GM18526 (cell line): ENCODE results near the gene ATF7.

Source experiments
- POLR2A ChIP-seq: IDR thresholded peaks from 3 replicates; pipeline ENCODE4 v1.6.1; 2011; ENCODE audit not compliant: insufficient read length; ENCODE audit errors: extremely low read depth

ATF7 gene

DNA sequence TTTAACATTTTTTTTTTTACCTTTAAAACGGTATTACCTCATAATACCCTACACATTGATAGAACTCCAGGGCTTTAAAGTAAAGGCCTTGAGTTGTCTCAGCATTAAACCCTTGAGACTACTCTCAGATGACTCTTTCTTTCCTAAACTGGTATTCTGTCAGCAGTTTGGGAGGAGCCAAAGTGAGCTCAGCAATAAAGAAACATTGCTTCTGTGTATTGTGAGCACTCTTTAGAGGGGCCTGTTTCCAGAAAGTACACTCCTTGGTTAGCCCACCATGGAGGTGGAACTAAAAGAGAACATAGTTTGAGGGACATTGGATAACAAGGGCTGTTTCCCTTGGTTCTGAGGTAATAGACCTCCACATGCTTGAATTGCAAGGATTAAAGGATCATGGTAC lies 147.3 kb downstream of the ATF7 start:
- no peak for TF ChIP-seq POLR2A

DNA sequence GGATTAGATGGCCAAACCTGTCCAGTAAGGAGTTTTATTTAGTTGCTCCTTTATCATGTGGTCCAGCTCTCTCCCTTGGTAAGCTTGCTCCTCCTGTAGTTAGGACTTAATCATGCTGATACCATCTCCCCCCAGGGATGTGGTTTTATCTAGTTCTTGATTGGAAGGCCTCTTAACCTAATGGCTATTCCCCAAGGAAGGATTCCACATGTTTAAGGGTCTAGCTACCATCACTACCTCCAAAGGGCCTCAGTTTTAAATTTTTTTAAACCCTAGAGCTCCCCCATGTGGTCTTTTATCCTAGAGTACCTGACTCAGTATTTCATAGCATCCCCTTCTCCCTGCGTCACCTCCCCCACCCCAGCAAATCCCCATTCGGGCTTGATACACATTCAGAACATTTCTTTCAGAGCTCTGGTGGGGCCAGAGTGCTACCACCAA lies 149.4 kb downstream of the ATF7 start:
- TF ChIP-seq POLR2A: no peak

DNA sequence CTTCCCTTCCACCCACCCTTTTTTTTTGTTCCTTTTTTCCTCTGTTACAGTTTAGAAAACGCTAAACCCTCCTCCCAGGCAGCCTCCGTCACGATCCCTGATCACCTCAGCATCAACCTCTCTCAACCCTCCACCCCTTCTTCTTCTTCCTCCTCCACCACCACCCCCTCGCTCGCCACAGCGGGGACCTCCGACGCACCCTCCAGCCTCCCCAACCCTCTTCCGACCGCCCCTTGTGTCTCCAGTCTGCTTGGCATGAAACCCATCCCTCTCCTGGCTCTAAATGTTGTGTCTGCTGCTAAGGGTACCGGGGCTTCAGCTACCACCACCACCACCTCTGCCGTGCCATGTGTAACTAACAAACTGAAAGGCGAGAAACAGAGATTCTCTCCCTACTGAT lies 151.4 kb downstream of the ATF7 start:
- TF ChIP-seq POLR2A: no peak

DNA sequence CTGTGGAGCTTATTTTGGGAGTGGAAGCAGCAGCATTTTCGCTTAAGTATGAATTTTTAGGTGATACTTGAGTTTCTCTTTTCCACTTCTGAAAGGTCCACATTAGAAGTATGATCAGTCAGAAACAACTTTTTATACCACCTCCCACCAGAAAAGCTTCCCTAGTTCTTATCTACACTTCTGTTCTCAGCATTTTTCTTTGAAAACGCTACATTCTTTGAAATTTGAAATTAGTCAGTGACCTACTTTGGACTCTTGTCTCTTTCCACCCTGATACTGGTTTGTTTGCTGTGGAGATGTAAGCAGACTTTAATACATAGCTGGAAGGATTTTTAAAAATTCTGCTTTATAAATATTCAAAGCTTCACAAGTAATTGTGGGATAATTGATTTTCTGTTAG lies 152.1 kb downstream of the ATF7 start:
- TF ChIP-seq POLR2A: no peak

DNA sequence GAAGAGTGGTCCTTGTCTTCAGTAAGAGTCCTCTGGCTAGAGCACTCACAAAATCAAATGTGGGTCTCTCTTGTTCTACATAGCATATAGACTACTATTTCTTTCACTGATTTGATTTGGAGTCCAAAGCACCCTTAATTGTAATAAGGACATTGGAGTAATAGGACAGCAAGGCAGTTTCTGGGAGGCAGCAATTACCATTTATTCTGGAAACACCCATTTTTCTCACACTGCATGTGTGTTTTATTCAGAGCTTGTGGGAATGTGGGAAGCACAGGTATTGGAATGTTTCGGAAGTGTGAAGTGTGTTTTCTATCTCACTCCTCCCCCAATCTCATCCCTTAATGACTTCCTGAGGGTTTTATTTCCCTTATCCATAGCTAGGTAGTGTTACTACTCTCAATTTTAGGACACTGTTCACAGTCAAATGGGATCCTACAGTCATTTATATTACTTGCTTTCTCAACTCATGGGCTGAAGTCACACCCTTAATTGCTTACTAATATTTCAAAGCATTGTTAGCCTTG lies 154.1 kb downstream of the ATF7 start:
- TF ChIP-seq POLR2A: no peak

DNA sequence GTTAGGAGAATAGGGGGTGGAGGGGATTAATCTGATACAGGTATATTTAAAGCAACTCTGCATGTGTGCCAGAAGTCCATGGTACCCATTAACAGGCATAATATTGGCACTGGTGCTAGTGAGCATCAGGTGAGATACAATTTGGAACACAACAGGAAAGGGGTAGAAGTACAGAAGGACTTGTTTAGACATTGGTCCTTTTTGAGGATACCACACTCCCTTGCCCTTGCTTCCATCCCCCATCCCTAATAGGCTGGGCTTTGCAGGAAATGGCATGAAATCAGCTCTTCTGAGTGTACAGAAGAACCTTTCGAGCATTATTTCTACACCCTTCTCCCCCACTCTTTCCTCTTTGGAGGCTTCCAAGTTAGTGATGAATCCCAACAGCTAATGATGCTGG lies 157.9 kb downstream of the ATF7 start:
- TF ChIP-seq POLR2A: no peak

DNA sequence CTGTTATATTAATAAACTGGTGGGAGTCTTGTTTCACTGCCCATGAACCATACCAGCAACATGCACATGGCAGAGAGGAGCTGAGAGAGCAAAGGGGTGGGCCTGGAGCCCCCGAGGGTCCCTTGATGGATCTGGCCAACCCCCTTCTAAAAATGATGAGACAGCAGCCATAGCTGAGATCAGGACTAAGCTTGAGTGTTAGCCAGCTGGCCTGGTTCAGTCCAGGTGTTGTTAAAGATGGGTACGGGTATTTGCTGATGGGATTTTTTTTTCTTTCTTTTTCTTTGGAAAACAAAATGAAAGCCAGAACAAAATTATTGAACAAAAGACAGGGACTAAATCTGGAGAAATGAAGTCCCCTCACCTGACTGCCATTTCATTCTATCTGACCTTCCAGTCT lies 158.3 kb downstream of the ATF7 start:
- no peak for TF ChIP-seq POLR2A

DNA sequence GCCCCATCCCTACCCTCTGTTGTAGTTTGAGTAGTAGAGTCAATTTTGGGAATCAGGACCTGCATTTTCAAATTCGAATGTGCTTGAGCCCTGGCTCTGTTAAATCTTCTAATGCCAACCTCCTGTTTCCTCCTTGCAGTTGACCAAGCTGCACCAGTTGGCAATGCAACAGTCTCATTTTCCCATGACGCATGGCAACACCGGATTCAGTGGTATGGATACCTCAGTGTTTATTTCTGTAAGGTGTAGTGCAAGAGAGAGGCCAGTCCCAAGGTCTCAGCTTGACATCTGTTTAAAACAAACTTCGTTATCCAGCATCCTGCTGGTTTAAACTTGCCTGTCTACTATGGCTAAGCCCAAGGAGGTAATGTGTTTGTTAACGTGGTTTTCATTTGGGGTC lies 159.1 kb downstream of the ATF7 start:
- no peak for TF ChIP-seq POLR2A

DNA sequence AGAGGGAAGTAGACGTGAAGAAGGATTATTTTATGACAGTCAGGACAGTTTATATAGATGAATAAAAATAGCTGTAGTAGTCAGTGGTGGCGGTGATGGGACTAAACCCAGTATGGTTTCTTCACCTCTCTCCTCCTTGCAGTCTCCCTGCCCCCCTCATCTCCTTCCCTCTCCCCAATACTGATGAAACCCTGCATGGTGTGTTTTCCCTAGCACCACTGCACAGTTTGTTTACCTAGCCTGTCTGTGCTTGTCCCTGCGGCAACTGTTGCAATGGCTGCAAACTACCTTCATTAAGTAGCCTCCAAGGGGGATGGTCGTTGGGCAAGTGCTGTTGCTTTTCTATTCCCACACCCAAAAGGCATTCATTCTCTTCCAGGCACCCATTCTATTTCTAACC lies 159.5 kb downstream of the ATF7 start:
- TF ChIP-seq POLR2A: no peak

DNA sequence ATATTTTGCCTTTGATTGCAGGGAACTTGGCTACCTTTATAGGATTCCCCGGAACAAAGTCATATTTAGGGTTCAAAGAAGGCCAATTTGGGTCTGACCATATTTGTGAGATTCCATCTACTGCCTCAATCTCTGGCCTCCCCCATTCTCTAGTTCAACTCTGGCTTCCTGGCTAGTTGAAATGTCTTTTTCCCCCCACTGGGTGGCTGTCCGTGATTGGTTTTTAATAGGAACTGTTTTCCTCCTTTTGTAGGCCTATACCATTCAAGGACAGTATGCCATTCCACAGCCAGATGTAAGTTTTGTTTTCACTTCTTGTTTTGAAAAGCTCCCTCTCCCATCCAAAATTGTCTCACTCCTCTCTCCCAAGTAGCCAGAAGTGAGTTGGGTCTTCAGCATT lies 160.5 kb downstream of the ATF7 start:
- no peak for TF ChIP-seq POLR2A

DNA sequence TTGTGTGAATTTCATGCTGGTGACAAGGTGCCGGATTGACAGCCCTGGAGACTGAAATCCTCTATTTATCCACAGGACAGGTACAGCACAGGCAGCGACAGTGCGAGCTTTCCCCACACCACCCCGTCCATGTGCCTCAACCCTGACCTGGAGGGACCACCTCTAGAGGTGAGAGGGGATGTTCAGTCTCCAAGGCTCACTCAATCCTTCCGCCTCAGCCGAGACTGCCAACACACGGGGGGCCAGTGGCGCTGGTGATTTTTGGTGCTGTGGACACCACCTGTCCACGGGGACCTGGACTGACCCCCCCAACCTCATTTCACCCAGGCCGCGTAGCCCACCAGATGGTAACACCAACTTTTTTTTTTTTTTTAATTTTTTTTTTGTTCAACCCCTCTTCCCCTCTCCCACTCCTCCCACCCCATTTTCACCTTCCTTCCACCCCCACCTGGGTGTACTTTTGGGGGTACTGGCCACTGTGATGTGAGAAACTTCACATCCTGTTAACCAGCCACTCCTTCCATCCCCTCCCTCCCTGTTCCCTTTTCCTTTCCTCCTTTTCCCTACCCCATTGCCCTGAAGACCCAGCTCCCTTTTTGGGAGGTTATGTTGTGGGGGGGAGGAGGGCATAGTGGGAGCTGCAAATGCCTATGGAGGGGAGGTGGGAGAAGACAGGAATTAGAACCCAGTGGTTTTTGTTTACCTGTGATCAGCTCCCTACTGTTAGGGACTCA lies 161.3 kb downstream of the ATF7 start:
- no peak for TF ChIP-seq POLR2A

DNA sequence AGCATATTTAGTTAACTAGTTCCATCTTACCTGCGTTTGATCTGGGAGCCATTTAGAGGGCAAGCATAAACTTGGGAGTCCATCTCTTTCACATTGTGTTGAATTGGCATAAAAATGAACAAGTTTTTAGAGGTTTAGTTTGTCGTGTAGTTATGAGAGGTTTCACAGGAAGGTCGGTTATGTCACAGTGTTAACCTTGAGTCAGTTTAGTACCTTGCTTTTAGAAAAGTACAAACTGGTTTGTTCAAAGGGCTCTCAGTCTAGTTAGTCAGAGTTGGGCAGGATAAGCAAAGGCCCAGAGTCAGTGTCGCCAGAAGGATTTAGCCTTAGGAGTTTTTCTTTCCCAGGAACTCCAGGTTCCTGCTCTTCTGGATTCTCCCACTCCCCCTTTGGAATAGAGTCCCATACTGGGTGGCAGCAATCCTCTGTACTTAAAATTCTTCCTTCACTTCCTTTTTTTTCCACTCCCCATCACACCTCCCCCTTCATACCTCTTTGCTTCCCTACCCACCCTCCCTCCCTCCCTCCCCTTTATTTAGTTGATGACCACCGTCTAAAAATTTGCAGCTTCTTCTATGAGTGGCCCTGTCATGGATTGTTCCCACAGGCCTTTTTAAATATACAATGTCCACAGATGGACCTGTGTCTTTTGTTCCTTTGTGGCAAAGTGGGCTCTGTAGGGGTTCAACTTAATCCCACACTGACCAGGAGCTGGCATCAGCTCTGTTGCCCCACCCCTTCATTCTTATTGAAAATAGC lies 162.2 kb downstream of the ATF7 start:
- TF ChIP-seq POLR2A: no peak

DNA sequence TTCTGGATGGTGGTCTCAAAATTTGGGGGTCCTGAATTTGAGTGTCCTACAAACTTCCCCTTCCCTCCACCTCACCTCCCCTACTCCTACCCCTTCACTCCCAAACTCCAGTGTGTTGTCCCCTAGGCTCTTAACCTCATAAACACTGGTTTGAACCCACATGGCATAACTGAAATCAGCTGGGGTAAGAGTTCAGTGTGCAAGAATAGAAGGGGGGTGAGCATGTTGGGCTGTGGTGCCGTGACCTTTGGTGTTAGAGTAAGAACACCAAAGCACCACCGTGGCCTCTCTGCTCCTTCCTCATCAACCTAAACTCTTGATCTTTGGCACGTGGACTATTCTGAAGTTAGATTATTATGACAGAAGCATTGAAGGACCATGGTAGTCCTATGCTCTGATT lies 163.2 kb downstream of the ATF7 start:
- no peak for TF ChIP-seq POLR2A

DNA sequence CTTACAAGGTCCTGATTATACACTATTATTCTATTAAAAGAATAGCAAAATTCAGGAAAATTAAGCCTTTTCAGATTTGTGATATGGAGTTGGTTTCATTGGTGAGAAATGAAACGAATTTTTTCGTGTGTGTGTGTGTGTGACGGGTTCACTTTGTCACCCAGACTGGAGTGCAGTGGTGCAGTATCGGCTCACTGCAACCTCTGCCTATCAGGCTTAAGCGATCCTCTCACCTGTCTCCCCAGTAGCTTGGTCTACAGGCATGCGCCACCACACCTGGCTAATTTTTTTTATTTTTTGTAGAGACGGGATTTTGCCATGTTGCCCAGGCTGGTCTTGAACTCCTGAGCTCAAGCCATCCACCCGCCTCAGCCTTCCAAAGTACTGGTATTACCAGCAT lies 164.6 kb downstream of the ATF7 start:
- no peak for TF ChIP-seq POLR2A

DNA sequence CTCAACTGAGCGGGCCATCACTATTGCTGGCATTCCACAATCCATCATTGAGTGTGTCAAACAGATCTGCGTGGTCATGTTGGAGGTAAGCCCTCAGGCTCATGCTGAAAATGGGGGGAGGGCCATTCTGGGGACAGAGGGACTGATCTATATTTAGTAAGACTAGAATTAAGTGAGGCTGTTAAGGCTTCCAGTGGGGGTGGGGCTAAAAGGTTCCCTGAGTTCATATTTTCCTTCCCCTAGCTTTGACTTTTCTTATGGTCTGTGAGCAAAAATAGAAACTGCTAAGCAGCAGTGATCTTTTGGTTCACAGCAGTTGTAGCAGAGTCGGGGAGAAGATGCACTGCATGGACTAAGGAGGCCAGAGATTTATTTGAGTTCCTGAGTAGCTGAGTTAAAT lies 165.1 kb downstream of the ATF7 start:
- no peak for TF ChIP-seq POLR2A

DNA sequence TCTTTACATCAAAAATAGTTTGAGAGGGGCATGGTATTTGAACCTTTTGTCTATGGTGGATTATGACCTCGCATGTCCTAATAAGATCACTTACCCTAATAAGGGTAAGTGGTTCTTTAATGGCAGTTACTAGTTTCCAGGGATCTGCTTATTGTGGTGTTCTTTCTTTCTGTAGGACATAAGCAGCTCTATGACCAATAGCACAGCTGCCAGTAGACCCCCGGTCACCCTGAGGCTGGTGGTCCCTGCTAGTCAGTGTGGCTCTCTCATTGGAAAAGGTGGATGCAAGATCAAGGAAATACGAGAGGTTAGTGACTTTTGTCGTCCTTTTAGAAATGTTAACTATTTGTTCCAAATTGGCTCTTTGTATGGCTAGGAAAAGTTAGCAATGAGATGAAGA lies 167.1 kb downstream of the ATF7 start:
- TF ChIP-seq POLR2A: no peak
